DND-41 (cell line): ENCODE results near the gene NOL4L.

ENCODE experiments used
- ATAC-seq: fragments of 200-7000 bp; cut with Tn5 transposase; 3 replicates; pipeline ENCODE4 v1.9.1; 2021; ENCODE audit warnings: low read depth; ENCODE audit not compliant: insufficient read depth
- DNase-seq: peaks from one replicate; pipeline ENCODE4 v3.0.0-alpha.2; 2020
- H2AFZ ChIP-seq: 2 replicates; pipeline ENCODE4 v1.6.0; 2012; ENCODE audit warnings: low read depth, low read length
- H3K27ac ChIP-seq: 2 replicates; pipeline ENCODE4 v1.5.1; 2012; ENCODE audit warnings: low read length, inconsistent platforms
- H3K27me3 ChIP-seq: fragments of 200-600 bp; sonication (generic); 2 replicates; pipeline ENCODE4 v1.6.0; 2012; ENCODE audit warnings: low read length, mild to moderate bottlenecking, inconsistent platforms; ENCODE audit not compliant: insufficient read depth, poor library complexity
- H3K36me3 ChIP-seq: 2 replicates; pipeline ENCODE4 v1.5.1; 2012; ENCODE audit warnings: low read length, inconsistent platforms; ENCODE audit not compliant: insufficient read depth
- H3K4me1 ChIP-seq: 2 replicates; pipeline ENCODE4 v1.5.1; 2012; ENCODE audit warnings: mild to moderate bottlenecking, low read length; ENCODE audit not compliant: insufficient read depth
- H3K4me2 ChIP-seq: 2 replicates; pipeline ENCODE4 v1.6.0; 2012; ENCODE audit warnings: mild to moderate bottlenecking, moderate library complexity, low read length, inconsistent platforms; ENCODE audit not compliant: insufficient read depth
- H3K4me3 ChIP-seq, 2 experiments: fragments of 200-600 bp in 1 of 2; shearing (Covaris generic) in 1 of 2; 2 replicates each; pipeline ENCODE4 v1.5.1; 2012 to 2016; ENCODE audit warnings: inconsistent platforms in 2 of 2, low read length in 2 of 2, mild to moderate bottlenecking in 2 of 2, low read depth in 1 of 2, moderate library complexity in 1 of 2
- H3K79me2 ChIP-seq: 2 replicates; pipeline ENCODE4 v1.6.0; 2012; ENCODE audit warnings: low read length, inconsistent platforms; ENCODE audit not compliant: insufficient read depth
- H3K9ac ChIP-seq: 2 replicates; pipeline ENCODE4 v1.6.0; 2012; ENCODE audit warnings: low read depth, mild to moderate bottlenecking, inconsistent platforms, low read length, moderate library complexity
- H3K9me3 ChIP-seq: 2 replicates; pipeline ENCODE4 v1.5.1; 2012; ENCODE audit warnings: low read length, moderate library complexity, mild to moderate bottlenecking, inconsistent platforms; ENCODE audit not compliant: insufficient read depth, severe bottlenecking
- H4K20me1 ChIP-seq: 2 replicates; pipeline ENCODE4 v1.6.0; 2012; ENCODE audit warnings: low read length; ENCODE audit not compliant: insufficient read depth
- EZH2 ChIP-seq: IDR thresholded peaks from 3 replicates; pipeline ENCODE4 v1.6.1; 2012; ENCODE audit warnings: borderline replicate concordance, low read depth, mild to moderate bottlenecking, moderate library complexity, low read length, inconsistent platforms; ENCODE audit not compliant: severe bottlenecking
- TF ChIP-seq, protein P1 (sequence below): IDR thresholded peaks from 2 replicates; pipeline ENCODE4 v1.5.1; 2012; ENCODE audit warnings: borderline replicate concordance, low read length, moderate library complexity, mild to moderate bottlenecking; ENCODE audit not compliant: poor library complexity, severe bottlenecking; ENCODE audit errors: extremely low read depth

Gene NOL4L

GRCh38 chr20:32542259-32542615 is 42.9 kb downstream of the NOL4L start:
- peak overlapping the region; percentile 98 for H3K27ac ChIP-seq
- ATAC-seq, result no peak
- no peak overlapping the region for H3K4me2 ChIP-seq

DNA sequence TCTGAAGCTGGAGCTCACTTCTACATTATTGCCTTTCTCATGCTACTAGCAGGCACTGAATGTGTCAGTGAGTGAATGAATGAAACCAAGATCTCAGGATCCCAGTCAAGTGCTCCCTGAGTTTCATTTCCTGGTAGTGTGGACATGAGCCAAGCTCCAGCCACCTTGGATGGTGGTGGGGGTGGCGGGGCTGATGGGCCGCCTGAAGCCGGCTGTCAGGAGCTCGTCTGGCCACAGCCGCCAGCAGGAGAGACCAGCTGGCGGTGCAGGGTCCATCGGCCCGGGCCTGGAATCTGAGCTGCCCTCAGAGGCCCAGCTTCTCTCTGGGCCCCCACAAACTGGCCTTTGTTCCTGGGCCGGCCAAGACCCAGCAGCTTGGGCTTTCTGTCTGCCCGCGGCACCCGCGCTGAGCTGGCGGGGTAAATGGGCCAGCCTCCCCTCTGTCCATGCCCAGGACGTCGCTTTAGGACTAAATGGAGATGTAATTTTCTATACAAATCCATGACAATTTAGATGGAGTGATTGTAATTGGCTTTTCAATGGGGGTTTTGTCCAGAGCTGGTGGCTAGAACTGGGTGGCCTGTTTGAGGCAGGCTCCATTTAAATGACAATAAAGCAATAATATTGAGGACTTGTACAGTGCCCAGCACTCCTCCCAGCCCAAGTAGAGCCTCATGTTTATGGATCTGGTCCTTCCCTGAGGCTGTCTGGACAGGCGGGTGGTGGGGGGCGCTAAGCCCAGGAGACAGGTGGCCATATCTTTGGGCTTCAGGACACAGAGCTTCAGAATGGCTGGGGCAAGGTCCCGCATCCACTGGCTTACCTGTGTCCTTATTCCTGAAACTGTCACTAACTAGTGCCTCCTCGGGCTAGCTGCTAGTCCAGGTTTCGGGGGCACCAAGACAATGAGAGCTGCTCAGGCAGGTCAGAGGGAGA is 43.5 kb downstream of the NOL4L start:
- peaks cover 59% of the 10 kb centered on the region for H3K79me2 ChIP-seq
- peak overlapping the region; percentile 98 for H3K27ac ChIP-seq
- DNase-seq (no peak), ATAC-seq (no peak)
- no peak overlapping the region for H3K4me3 ChIP-seq
- peaks cover 54% of the 10 kb centered on the region for H3K4me1 ChIP-seq
- no peaks in the 10 kb centered on the region; the same call in 1 of the 2 replicates for H3K36me3 ChIP-seq
- no peaks in the 10 kb centered on the region for H3K27me3 ChIP-seq
- H3K9ac ChIP-seq, result peak overlapping the region; percentile 65
- H2AFZ ChIP-seq, result no peak overlapping the region
- no peaks in the 10 kb centered on the region for H3K9me3 ChIP-seq
- no peak overlapping the region; the same call in 1 of the 2 replicates for H3K4me2 ChIP-seq
- TF ChIP-seq, protein P1, sequence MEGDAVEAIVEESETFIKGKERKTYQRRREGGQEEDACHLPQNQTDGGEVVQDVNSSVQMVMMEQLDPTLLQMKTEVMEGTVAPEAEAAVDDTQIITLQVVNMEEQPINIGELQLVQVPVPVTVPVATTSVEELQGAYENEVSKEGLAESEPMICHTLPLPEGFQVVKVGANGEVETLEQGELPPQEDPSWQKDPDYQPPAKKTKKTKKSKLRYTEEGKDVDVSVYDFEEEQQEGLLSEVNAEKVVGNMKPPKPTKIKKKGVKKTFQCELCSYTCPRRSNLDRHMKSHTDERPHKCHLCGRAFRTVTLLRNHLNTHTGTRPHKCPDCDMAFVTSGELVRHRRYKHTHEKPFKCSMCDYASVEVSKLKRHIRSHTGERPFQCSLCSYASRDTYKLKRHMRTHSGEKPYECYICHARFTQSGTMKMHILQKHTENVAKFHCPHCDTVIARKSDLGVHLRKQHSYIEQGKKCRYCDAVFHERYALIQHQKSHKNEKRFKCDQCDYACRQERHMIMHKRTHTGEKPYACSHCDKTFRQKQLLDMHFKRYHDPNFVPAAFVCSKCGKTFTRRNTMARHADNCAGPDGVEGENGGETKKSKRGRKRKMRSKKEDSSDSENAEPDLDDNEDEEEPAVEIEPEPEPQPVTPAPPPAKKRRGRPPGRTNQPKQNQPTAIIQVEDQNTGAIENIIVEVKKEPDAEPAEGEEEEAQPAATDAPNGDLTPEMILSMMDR, result no peak
- TF ChIP-seq EZH2, result no peak
- peaks cover 4% of the 10 kb centered on the region; the same call in 1 of the 2 replicates for H4K20me1 ChIP-seq

More at GRCh38 chr20:32542259-32542615, 42.9 kb downstream of the NOL4L start:
- Histone ChIP-seq H3K36me3 (no peaks in the 10 kb centered on the region; the same call in 1 of the 2 replicates), H3K27me3 (no peaks in the 10 kb centered on the region), H3K79me2 (peaks cover 62% of the 10 kb centered on the region), H4K20me1 (peaks cover 7% of the 10 kb centered on the region; the same call in 1 of the 2 replicates), H3K4me3 (no peak overlapping the region), H3K9ac (no peak overlapping the region), H3K9me3 (no peaks in the 10 kb centered on the region), H3K4me1 (peaks cover 49% of the 10 kb centered on the region), H2AFZ (no peak overlapping the region)
- TF ChIP-seq, protein P1, result no peak
- TF ChIP-seq EZH2, result no peak
- no peak for DNase-seq

- no peaks in the 10 kb centered on the region for H3K9me3 ChIP-seq
- H3K4me2 ChIP-seq, result peak overlapping the region; percentile 63
- no peaks in the 10 kb centered on the region for H3K27me3 ChIP-seq
- no peaks in the 10 kb centered on the region; the same call in 1 of the 2 replicates for H3K36me3 ChIP-seq
- H3K27ac ChIP-seq, result peak overlapping the region; percentile 98
- ATAC-seq, result peak; percentile 76
- DNase-seq, result peak; percentile 94
- H3K4me3 ChIP-seq, result peak overlapping the region in 1 of 2 experiments; percentile 45; a peak in 2 of 4 replicates
- no peak for TF ChIP-seq EZH2
- TF ChIP-seq, protein P1, result peak; percentile 80
- peak overlapping the region; percentile 47; the same call in 1 of the 2 replicates for H2AFZ ChIP-seq
- H3K4me1 ChIP-seq, result peaks cover 65% of the 10 kb centered on the region
- H3K79me2 ChIP-seq, result peaks cover 59% of the 10 kb centered on the region
- H4K20me1 ChIP-seq, result no peaks in the 10 kb centered on the region
- H3K9ac ChIP-seq, result peak overlapping the region; percentile 65
These were observed 45.1 kb downstream of the NOL4L start for GRCh38 chr20:32539817-32540675.
